Measurements from ENCODE around the gene LIF.

GRCh38 chr22:30286813-30287647, 40.5 kb upstream of the LIF start:
- TF ChIP-seq CTCF (optimal IDR thresholded peaks at IDR 0.05 in 1 of 3, IDR thresholded peaks at IDR 0.05 in 1 of 3, conservative IDR thresholded peaks at IDR 0.05 in 1 of 3; ENCODE audit: extremely low read depth in 1 of 3, insufficient read depth in 2 of 3, low read length in 3 of 3), result peak; percentile 88 to 98 (median 91)
- no peak for TF ChIP-seq EZH2 (IDR thresholded peaks at IDR 0.05; ENCODE audit: low read length)
